Measurements from ENCODE around the gene ARMC10.
"Not testable (repeated sequence)": the region's sequence is repeated elsewhere in the genome, so short reads cannot be mapped to it uniquely, and the experiment has no call there.

The ARMC10 gene

GRCh38 chr7:103074519-103075336 is at the start of gene ARMC10, which contains the start of gene FBXL13:
Gene ARMC10 (plus strand): TSS chr7:103075140. CDS start chr7:103075273, 133 bp downstream.
Gene FBXL13 (minus strand): TSS chr7:103074796.
- DNase-seq (ENCODE audit: low read depth), result peak; percentile 87

GRCh38 chr7:103025341-103025740 is 49.6 kb upstream of the ARMC10 start:
- DNase-seq (ENCODE audit: low read depth), result no peak

- no peak for DNase-seq (ENCODE audit: low read depth)
Measured at GRCh38 chr7:103031024-103031423, 43.9 kb upstream of the ARMC10 start.

- no peak for DNase-seq (ENCODE audit: low read depth)
Measured at GRCh38 chr7:103031781-103032180, 43.2 kb upstream of the ARMC10 start.

GRCh38 chr7:103034318-103034717 is 40.6 kb upstream of the ARMC10 start:
- DNase-seq (ENCODE audit: low read depth), result not testable (repeated sequence)

- no peak for DNase-seq (ENCODE audit: low read depth)
Measured at GRCh38 chr7:103037476-103037822, 37.5 kb upstream of the ARMC10 start.

- not testable (repeated sequence) for DNase-seq (ENCODE audit: low read depth)
Measured at GRCh38 chr7:103037823-103038739, 36.9 kb upstream of the ARMC10 start.

- not testable (repeated sequence) for DNase-seq (ENCODE audit: low read depth)
Measured at GRCh38 chr7:103041815-103042214, 33.1 kb upstream of the ARMC10 start.

DNA sequence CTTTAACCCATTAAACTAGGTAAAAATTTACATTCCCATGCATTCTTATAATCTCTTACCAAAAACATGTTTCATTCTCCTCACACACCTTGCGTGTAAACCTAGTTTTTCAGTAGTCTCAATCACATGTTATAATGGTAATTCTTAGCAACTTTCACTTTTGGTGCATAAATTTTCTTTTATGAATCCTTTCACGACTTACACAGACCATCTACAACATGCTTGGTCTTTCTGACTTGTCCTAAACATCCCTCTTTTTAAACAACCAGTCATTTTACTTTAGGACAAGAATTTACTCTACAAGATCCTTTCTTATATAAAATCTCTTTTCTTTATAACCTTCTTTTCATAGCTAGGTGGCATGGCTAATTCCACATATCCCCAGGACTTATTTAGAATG is 26.1 kb upstream of the ARMC10 start:
- no peak for DNase-seq (ENCODE audit: low read depth)

- no peak for DNase-seq (ENCODE audit: low read depth)
Measured at GRCh38 chr7:103051519-103051918, 23.4 kb upstream of the ARMC10 start.

DNA sequence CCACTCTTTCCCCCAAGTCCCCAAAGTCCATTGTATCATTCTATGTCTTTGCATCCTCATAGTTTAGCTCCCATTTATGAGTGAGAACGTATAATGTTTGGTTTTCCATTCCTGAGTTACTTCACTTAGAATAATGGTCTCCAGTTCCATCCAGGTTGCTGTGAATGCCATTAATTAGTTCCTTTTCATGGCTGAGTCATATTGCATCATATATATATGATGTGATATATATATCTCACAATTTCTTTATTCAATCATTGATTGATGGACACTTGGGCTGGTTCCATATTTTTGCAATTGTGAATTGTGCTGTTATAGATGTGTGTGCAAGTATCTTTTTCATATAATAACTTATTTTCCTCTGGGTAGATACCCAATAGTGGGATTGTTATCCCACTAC is 18.9 kb upstream of the ARMC10 start:
- DNase-seq (ENCODE audit: low read depth), result not testable (repeated sequence)

- no peak for DNase-seq (ENCODE audit: low read depth)
Measured at GRCh38 chr7:103058122-103058521, 16.8 kb upstream of the ARMC10 start.

- DNase-seq (ENCODE audit: low read depth), result no peak
Measured at GRCh38 chr7:103059471-103059870, 15.5 kb upstream of the ARMC10 start.

- DNase-seq (ENCODE audit: low read depth), result no peak
Measured at GRCh38 chr7:103063895-103064294, 11.0 kb upstream of the ARMC10 start.

- DNase-seq (ENCODE audit: low read depth), result peak; percentile 32
Measured at GRCh38 chr7:103065667-103066066, 9.3 kb upstream of the ARMC10 start.

DNA sequence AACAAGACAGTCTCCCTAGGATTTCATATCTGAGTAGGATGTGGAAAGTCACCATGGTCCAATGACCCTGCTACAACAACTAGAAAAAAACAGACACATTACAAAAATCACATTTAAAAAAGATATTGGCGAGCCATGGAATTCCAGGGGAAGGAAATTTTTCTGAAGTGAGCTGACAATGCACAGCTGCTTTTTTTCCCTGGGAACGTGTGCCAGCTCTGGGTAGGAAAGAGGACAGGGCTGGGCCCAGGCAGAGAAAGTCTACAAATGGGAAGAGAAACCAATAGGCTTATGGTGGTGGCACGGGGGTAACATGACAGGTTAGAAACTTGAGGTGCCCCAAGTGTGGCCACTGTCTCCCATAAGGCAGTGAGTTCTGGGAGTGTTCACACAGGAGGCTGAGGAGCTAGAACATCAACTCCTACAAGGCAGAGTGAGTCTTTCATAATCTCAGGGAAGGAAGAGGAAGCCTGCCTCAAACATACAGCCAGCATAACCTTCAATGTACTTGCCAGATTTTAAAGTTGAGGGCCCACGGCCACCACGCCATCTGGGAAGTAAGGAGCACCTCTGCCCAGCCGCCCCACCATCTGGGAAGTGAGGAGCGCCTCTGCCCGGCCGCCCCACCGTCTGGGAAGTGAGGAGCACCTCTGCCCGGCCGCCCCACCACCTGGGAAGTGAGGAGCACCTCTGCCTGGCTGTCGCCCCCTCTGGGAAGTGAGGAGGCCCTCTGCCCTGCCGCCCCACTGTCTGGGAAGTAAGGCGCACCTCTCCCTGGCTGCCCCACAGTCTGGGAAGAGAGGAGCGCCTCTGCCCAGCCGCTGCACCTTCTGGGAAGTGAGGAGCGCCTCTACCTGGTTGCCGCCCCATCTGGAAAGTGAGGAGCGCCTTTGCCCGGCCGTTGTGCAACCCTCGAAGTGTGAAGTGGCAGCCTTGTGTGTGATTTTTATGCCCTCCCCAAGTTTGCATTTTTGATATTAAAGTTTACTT is 6.2 kb upstream of the ARMC10 start:
- DNase-seq (ENCODE audit: low read depth), result no peak

- DNase-seq (ENCODE audit: low read depth), result no peak
Measured at GRCh38 chr7:103071000-103071399, 3.9 kb upstream of the ARMC10 start.

- DNase-seq (ENCODE audit: low read depth), result no peak
Measured at GRCh38 chr7:103073989-103074518, 886 bp upstream of the ARMC10 start.

- peak; percentile 70 for DNase-seq (ENCODE audit: low read depth)
Measured at GRCh38 chr7:103075337-103075918, 488 bp downstream of the ARMC10 start.

DNA sequence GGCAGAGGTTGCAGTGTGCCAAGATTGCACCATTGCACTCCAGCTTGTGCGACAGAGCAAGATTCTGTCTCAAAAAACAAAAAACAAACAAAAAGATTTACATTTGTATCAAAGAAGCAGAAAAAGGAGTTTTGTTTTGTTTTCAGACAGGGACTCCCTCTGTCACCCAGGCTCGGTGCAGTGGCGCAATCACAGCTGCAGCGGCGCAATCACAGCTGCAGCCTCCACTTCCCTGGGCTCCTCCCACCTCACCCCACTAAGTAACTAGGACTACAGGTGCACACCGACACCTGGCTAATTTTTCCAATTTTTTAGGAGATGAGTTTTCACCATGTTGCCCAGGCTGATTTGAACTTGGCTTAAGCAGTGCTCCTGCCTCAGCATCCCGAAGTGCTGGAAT is 1.8 kb downstream of the ARMC10 start:
- DNase-seq (ENCODE audit: low read depth), result no peak

GRCh38 chr7:103077318-103077717 is 2.4 kb downstream of the ARMC10 start:
- DNase-seq (ENCODE audit: low read depth), result no peak

Measured in activated T-cell treated with anti-CD3 and anti-CD28 coated beads for 24 hours (primary cell).